Stomach (tissue), 9 donors: Measurements from ENCODE around the gene SLC38A1. TPM values are rescaled to one million over a fixed set of nuclear protein-coding genes. Genes with fewer than 3 reads are reported as not detected.
"Not testable (repeated sequence)": the region's sequence is repeated elsewhere in the genome, so short reads cannot be mapped to it uniquely, and the experiment has no call there.

Experiments used
- DNase-seq, 2 donors: peaks; one replicate each; pipeline versions ENCODE4 v3.0.0 to v3.0.0-alpha.2; 2013 to 2019
- H3K27ac ChIP-seq, 5 donors: fragments of 200-600 bp in 4 of 5; sonication (generic) in 4 of 5; one replicate each; pipeline ENCODE4 v1.5.1; 2013 to 2019; ENCODE audit warnings: mild to moderate bottlenecking in 1 of 5, moderate library complexity in 1 of 5
- H3K27me3 ChIP-seq, 3 donors: fragments of 200-600 bp; sonication (generic); one replicate each; pipeline ENCODE4 v1.5.1; 2017 to 2019; ENCODE audit warnings: mixed run types in 1 of 3
- H3K36me3 ChIP-seq, 4 donors: fragments of 200-600 bp; sonication (generic); 1 replicate in 3 of 4; 2 replicates in 1 of 4; pipeline ENCODE4 v1.5.1; 2016 to 2019
- H3K4me1 ChIP-seq, 4 donors: fragments of 200-600 bp; sonication (generic); one replicate each; pipeline ENCODE4 v1.5.1; 2016 to 2019
- H3K4me3 ChIP-seq, 4 donors: fragments of 200-600 bp; sonication (generic) in 3 of 4; one replicate each; pipeline ENCODE4 v1.5.1; 2016 to 2019; ENCODE audit warnings: mild to moderate bottlenecking in 1 of 4
- H3K9me3 ChIP-seq, 4 donors: fragments of 200-600 bp; sonication (generic); one replicate each; pipeline ENCODE4 v1.5.1; 2016 to 2019
- EP300 ChIP-seq: sonication (generic); formaldehyde crosslinking; IDR thresholded peaks from one replicate; pipeline ENCODE4 v1.6.1; 2017; ENCODE audit warnings: antibody characterized with exemption
- POLR2A ChIP-seq, 4 donors: fragments of 450-650 bp; IDR thresholded peaks; one replicate each; pipeline ENCODE4 v1.6.1; 2016; ENCODE audit warnings: antibody characterized with exemption in 4 of 4, control low read depth in 2 of 4, mild to moderate bottlenecking in 1 of 4, moderate library complexity in 1 of 4
- POLR2AphosphoS5 ChIP-seq, 3 donors: sonication (generic); formaldehyde crosslinking; IDR thresholded peaks; one replicate each; pipeline ENCODE4 v1.6.1; 2016; ENCODE audit warnings: antibody characterized with exemption in 3 of 3
- WGBS, 5 donors: extraction: QIAGEN DNeasy Blood & Tissue Kit in 3 of 5; methylation state at CpG; one replicate each; pipeline versions ENCODE4 v1.1.5 to v1.1.7; 2013 to 2018; 5-methylcytosine and 5-hydroxymethylcytosine counted together
- intact Hi-C: fragments of 100-400 bp; cut with DNase I; formaldehyde crosslinking; loops from one replicate; pipeline ENCODE4 v1.15.1; 2023; ENCODE audit warnings: low total_unique reads
- polyA plus RNA-seq, 3 donors: library from polyadenylated mRNA; stranded (reverse); fragments of 200-250 nt; gene quantifications; one replicate each; pipeline ENCODE4 v1.2.3, GENCODE V29; 2013
- total RNA-seq, 5 donors: library from RNA; depleted of rRNA; stranded (reverse); fragments of >200 nt; gene quantifications; one replicate each; pipeline versions ENCODE4 v1.1.0 to v1.2.3, GENCODE V29; 2014 to 2016
- TF ChIP-seq, protein P1 (sequence below), 7 experiments: fragments of 450-650 bp in 4 of 7; fragments of 200-600 bp in 3 of 7; sonication (generic) in 3 of 7; IDR thresholded peaks; one replicate each; pipeline ENCODE4 v1.5.1; 2016 to 2019; ENCODE audit warnings: antibody characterized with exemption in 7 of 7, control low read depth in 2 of 7, mild to moderate bottlenecking in 1 of 7
- donor health status: healthy with polysubstance abuse.
- donor health status: Bipolar disorder and iron deficiency.
- donor health status: healthy.

Gene SLC38A1
- total and polyA plus RNA-seq, 8 donors: 3.2 to 164 (median 51.6) TPM

DNA sequence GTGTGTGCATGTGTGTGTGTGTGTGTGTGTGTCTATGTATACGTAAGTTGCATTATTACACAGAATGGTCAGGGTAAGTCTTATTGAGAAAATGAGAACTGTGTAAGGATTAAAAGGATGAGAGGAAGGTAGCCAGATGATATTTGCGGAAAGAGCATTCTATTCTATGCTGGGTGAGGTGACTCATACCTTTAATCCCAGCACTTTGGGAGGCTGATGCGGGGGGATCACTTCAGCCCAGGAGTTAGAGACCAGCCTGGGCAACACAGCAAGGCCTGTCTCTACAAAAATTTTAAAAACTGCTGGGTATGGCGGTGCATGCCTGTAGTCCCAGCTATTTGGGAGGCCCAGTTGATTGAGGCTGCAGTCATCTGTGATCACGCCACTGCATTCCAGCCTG is 103.7 kb downstream of the SLC38A1 start:
- intact Hi-C loops: no loop called here
- TF ChIP-seq, protein P1, sequence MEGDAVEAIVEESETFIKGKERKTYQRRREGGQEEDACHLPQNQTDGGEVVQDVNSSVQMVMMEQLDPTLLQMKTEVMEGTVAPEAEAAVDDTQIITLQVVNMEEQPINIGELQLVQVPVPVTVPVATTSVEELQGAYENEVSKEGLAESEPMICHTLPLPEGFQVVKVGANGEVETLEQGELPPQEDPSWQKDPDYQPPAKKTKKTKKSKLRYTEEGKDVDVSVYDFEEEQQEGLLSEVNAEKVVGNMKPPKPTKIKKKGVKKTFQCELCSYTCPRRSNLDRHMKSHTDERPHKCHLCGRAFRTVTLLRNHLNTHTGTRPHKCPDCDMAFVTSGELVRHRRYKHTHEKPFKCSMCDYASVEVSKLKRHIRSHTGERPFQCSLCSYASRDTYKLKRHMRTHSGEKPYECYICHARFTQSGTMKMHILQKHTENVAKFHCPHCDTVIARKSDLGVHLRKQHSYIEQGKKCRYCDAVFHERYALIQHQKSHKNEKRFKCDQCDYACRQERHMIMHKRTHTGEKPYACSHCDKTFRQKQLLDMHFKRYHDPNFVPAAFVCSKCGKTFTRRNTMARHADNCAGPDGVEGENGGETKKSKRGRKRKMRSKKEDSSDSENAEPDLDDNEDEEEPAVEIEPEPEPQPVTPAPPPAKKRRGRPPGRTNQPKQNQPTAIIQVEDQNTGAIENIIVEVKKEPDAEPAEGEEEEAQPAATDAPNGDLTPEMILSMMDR (IDR thresholded peaks at IDR 0.05): no peak
- TF ChIP-seq EP300: no peak
- no peak for TF ChIP-seq POLR2A (IDR thresholded peaks at IDR 0.05)
- no peak for TF ChIP-seq POLR2AphosphoS5 (IDR thresholded peaks at IDR 0.05)
- Histone ChIP-seq H3K9me3 (no peaks in the 10 kb centered on the region), H3K27me3 (no peaks in the 10 kb centered on the region), H3K4me1 (peaks cover 0 to 11% (median 2%) of the 10 kb centered on the region in 4 donors), H3K36me3 (no peaks in the 10 kb centered on the region), H3K4me3 (no peak overlapping the region), H3K27ac (no peak overlapping the region)
- no peak for DNase-seq
- 92 to 99% (median 97%) methylated on average over 4 to 5 of the region's 5 CpGs for WGBS, 5 donors

DNA sequence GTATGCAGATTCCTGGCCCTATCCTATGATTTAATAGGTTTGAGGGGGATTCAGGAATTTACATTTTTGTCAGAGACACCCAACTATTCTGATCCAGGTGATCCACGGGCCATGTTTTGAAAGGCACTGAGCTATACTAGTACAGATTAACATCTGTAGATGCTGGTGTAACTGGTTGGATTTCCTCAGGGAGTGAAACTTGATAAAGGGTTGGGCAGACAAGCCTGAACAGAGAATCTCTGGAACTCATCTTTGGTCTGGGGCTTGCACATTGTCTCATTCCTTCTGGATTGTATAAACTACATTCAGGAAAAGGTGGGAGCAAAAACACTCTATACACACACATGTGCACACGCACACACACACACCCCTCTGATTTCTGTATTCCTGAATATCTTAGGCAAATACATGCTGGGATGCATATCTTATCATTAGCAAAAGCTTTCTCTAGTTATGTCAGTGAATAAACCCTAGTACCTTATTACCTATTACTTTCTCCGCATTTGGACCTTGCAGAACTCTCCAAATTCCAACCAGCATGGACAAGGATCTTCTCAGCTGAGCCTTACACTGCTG is 104.6 kb downstream of the SLC38A1 start:
- Histone ChIP-seq H3K4me3 (no peak overlapping the region), H3K9me3 (no peaks in the 10 kb centered on the region), H3K4me1 (peaks cover 0 to 20% (median 4%) of the 10 kb centered on the region in 4 donors), H3K27me3 (no peaks in the 10 kb centered on the region), H3K27ac (no peak overlapping the region), H3K36me3 (no peaks in the 10 kb centered on the region)
- WGBS, 5 donors: 43 to 72% (median 70%) methylated on average over 3 of the region's 3 CpGs
- intact Hi-C loops: no loop called here
- no peak for DNase-seq
- no peak for TF ChIP-seq EP300
- no peak for TF ChIP-seq POLR2AphosphoS5 (IDR thresholded peaks at IDR 0.05)
- TF ChIP-seq, protein P1 (IDR thresholded peaks at IDR 0.05): no peak
- no peak for TF ChIP-seq POLR2A (IDR thresholded peaks at IDR 0.05)

DNA sequence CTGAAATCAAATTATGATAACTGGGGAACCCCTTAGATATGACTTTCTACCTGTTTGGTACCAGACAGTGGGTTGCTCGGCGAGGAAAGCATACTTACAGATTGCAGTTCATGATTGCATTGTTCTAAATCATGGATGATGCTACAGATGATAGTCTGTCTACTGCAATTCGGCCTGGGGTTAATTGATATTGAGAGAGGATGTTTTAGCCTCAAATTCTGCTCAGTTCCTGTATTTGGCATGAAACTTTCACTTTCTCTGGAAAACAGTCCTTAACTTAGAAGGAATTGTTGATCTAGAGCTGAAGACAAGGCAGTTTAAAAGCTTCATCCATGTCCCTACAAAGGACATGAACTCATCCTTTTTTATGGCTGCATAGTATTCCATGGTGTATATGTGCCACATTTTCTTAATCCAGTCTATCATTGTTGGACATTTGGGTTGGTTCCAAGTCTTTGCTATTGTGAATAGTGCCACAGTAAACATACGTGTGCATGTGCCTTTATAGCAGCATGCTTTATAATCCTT is 106.2 kb downstream of the SLC38A1 start:
- H3K9me3 ChIP-seq, H3K36me3 ChIP-seq, DNase-seq, intact Hi-C loops, H3K27ac ChIP-seq, H3K4me3 ChIP-seq, H3K27me3 ChIP-seq: not testable (repeated sequence)
- WGBS, 5 donors: 91 to 95% (median 92%) methylated on average over 3 to 4 of the region's 4 CpGs
- H3K4me1 ChIP-seq: peaks cover 0 to 23% (median 7%) of the 10 kb centered on the region in 4 donors

DNA sequence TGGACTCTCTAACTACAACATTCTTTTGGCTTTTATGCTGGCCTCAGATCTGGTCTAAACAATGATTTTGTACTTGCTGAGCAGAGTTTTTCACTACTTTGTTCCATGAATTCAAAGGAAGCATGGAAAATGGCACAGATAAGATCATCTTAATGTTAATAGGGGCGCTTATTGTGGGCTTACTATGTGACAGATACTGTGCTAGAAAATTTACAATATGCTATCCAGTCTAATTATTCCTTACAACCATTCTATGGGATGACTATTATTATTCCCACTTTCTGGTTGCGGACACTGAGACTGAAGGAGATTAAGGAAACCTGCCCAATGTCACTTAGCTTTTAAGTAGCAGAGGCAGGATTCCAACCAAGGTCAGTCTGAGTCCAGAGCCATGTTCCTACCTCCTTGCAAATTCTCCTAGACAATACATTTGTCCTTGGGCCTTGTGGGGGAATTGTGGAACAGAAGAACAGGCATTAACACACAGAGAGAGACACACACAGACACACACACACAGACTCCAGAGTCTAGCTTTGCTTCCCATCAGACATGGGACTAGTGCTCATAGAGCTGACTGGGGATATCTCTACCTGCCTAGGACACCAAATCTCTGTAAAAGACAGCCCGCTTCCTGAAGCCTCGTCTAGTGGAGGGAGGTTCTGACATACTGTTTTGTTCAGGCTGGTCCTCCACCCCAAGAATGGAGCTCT is 107.7 kb downstream of the SLC38A1 start:
- Histone ChIP-seq H3K9me3 (peaks cover 0 to 5% (median 0%) of the 10 kb centered on the region in 4 donors), H3K36me3 (no peaks in the 10 kb centered on the region), H3K4me3 (no peak overlapping the region), H3K27ac (peak overlapping the region in 2 of 5 donors; percentile 33 to 73), H3K27me3 (no peaks in the 10 kb centered on the region), H3K4me1 (peaks cover 0 to 23% (median 7%) of the 10 kb centered on the region in 4 donors)
- intact Hi-C loops: no loop called here
- 81 to 94% (median 90%) methylated on average over 2 to 4 of the region's 4 CpGs for WGBS, 5 donors
- TF ChIP-seq, protein P1 (IDR thresholded peaks at IDR 0.05): no peak
- TF ChIP-seq POLR2AphosphoS5 (IDR thresholded peaks at IDR 0.05) (no peak), EP300 (no peak), POLR2A (IDR thresholded peaks at IDR 0.05) (no peak)
- no peak for DNase-seq
